Pancreas (tissue), 10 donors: Measurements from ENCODE around the gene TMEM86A. TPM values are rescaled to one million over a fixed set of nuclear protein-coding genes. Genes with fewer than 3 reads are reported as not detected.

Experiments used
- ATAC-seq, 4 donors: fragments of 200-7000 bp; cut with Tn5 transposase; one replicate each; pipeline versions ENCODE4 v1.8.0 to v1.9.1; 2020; ENCODE audit warnings: mild to moderate bottlenecking in 4 of 4, moderate library complexity in 4 of 4
- DNase-seq, 6 donors: peaks; one replicate each; pipeline ENCODE4 v3.0.0-alpha.2; 2020
- FAIRE-seq: peaks from 2 replicates; lab custom pipeline; 2012; peaks lifted over from hg19 to GRCh38; lab: Jason Lieb, UNC
- H3K27ac ChIP-seq, 4 donors: fragments of 200-600 bp; sonication (generic); 1 replicate in 3 of 4; 2 replicates in 1 of 4; pipeline versions ENCODE4 v1.5.0 to v1.8.0; 2020
- H3K27me3 ChIP-seq, 4 donors: fragments of 200-600 bp; one replicate each; pipeline ENCODE4 v1.8.0; 2021
- H3K36me3 ChIP-seq, 3 donors: fragments of 200-600 bp; sonication (generic) in 1 of 3; one replicate each; pipeline versions ENCODE4 v1.5.0 to v1.8.0; 2020 to 2021
- H3K4me1 ChIP-seq, 3 donors: fragments of 200-600 bp; one replicate each; pipeline ENCODE4 v1.8.0; 2021
- H3K4me3 ChIP-seq, 4 donors: fragments of 200-600 bp; sonication (generic) in 2 of 4; one replicate each; pipeline versions ENCODE4 v1.5.0 to v1.8.0; 2020 to 2021
- H3K9me3 ChIP-seq, 4 donors: fragments of 200-600 bp; one replicate each; pipeline ENCODE4 v1.8.0; 2021
- WGBS, 2 donors: extraction: QIAGEN DNeasy Blood & Tissue Kit; methylation state at CpG; one replicate each; pipeline ENCODE4 v1.1.7; 2013; 5-methylcytosine and 5-hydroxymethylcytosine counted together
- intact Hi-C, 3 donors: fragments of 100-400 bp; cut with DNase I; formaldehyde crosslinking; loops; one replicate each; pipeline versions ENCODE4 v1.11.1 to v1.14.2; 2022
- polyA plus RNA-seq, 2 donors: library from polyadenylated mRNA; stranded (reverse); fragments of 200-250 nt; gene quantifications; one replicate each; pipeline ENCODE4 v1.2.3, GENCODE V29; 2013
- total RNA-seq, 6 donors: library from RNA; stranded (reverse); fragmentation: NEBNext Ultra II Directional in 4 of 6; extraction: Animal tissue kit (Norgen Biotek cat#: 25700) in 4 of 6; gene quantifications; one replicate each; pipeline versions ENCODE4 v1.2.1 to v1.2.4, GENCODE V29; 2021 to 2023
- TF ChIP-seq, protein P1 (sequence below), 4 donors: fragments of 200-600 bp; sonication (generic) in 3 of 4; IDR thresholded peaks; one replicate each; pipeline versions ENCODE4 v1.5.0 to v1.8.0; 2021; ENCODE audit warnings: antibody characterized with exemption in 4 of 4
- donor health status: healthy with polysubstance abuse.
- donor health status: DM: no; HTN: no; CAD: no; lungs with moderate emphysema.
- donor health status: DM: no; HTN: no; CAD: no.
- donor health status: control.
- donor health status: control.
- donor health status: Bipolar disorder and iron deficiency.
- donor health status: DM: yes; HTN: yes; CAD: no.
- donor health status: DM: no; HTN: no; CAD: no.
- donor health status: DM: no; HTN: no; CAD: no.
- donor health status: DM: yes; HTN: yes; CAD: no.

Gene TMEM86A
- total and polyA plus RNA-seq, 8 donors, result 1.4 to 9.3 (median 2.7) TPM

DNA sequence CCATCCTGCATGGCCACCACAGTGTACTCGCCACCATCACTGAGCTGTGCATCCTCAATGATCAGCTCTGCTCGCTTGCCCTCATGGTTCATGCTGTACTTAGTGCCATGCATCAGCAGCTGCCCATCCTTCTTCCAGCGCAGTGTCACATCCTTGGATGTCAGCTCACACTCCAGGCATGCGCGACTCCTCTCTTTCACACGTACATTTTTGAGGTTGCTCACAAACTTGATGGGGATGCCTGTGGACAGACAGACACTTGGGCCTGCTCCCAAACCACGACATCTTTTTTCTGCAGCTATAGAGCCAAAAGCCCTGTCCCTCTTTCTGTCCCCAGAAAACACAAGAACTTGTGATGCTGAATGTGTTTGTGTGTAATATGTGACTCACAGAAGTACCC is 16.9 kb downstream of the TMEM86A start:
- Histone ChIP-seq H3K36me3 (no peaks in the 10 kb centered on the region), H3K9me3 (no peaks in the 10 kb centered on the region), H3K27me3 (no peaks in the 10 kb centered on the region), H3K27ac (no peak overlapping the region), H3K4me3 (no peak overlapping the region), H3K4me1 (no peaks in the 10 kb centered on the region)
- DNase-seq (no peak), FAIRE-seq (no peak), ATAC-seq (no peak)
- 72 to 80% methylated on average over 7 of the region's 7 CpGs for WGBS, 2 donors
- intact Hi-C loops, result no loop called here
- TF ChIP-seq, protein P1, sequence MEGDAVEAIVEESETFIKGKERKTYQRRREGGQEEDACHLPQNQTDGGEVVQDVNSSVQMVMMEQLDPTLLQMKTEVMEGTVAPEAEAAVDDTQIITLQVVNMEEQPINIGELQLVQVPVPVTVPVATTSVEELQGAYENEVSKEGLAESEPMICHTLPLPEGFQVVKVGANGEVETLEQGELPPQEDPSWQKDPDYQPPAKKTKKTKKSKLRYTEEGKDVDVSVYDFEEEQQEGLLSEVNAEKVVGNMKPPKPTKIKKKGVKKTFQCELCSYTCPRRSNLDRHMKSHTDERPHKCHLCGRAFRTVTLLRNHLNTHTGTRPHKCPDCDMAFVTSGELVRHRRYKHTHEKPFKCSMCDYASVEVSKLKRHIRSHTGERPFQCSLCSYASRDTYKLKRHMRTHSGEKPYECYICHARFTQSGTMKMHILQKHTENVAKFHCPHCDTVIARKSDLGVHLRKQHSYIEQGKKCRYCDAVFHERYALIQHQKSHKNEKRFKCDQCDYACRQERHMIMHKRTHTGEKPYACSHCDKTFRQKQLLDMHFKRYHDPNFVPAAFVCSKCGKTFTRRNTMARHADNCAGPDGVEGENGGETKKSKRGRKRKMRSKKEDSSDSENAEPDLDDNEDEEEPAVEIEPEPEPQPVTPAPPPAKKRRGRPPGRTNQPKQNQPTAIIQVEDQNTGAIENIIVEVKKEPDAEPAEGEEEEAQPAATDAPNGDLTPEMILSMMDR (IDR thresholded peaks at IDR 0.05), result no peak

DNA sequence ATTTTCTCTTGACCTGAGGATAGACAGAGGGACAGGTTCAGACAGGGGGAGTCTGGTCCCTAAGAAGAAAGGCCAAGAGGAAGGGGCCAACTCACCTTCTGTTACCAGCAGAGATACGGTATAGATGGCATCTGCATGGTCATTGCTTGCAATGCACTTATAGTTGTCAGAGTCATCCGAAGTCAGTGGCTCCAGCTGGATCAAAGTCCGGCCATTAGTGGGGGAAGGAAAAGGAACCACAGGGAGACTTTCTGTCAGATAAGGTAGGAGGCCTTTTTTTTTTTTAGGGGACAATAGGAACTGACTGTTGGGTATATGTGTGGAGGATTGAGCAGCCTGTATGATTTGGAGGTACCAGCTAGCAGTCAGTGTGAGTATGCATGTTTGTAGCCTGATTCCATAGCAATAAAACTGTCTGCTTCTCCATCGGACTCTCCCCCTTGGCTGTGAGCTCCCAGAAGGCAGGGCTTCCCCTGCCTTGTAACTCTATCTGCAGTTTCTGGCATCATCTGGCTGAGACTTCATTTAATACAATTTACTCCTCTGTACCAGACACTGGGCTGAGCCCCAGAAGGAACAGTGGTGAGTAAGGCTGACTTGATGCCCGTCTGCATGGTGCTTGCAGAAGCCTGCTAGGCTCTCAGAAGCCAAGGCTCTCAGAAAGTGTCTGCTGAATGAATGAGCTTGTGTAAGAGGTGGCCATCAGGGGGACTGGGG is 21.7 kb downstream of the TMEM86A start:
- intact Hi-C loops, result no loop called here
- H3K27ac ChIP-seq, result no peak overlapping the region
- peak in 1 of 6 donors; percentile 1 for DNase-seq

DNA sequence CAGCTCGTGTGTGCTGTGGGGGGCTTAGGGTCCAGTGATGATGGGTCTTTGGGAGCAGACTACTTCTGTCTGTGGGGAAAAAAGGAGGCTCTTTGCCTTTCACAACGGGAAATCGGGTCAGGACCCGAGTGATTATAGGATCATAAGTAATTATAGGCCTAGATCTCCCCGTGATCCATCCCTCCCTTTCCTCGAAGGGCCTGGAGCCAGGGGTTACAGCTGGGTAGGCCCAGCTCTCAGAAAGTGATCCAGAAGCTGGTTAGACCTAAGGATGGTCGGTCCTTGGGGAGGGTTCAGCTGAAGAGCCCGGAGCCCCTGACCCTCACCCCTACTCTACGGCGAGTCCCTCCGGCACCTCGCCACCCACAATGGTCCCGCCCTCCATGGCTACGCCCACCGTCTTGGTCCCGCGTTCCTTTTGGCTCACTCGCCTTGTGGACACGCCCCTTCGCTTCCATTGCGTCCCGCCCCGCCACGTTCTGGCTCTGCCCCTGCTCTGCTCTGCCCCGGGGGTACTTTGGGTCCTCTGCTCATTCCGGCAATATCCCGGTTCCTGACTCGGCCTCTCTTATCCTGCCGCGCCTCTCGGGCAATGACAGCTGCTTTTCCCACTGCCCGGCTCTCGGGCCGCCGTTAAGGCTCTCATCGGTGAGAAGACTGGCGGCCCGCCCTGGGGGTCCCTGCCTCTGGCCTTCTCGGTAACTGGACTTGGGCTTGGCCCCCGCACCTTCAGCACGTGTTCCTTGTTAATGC is 22.4 kb downstream of the TMEM86A start:
- H3K4me3 ChIP-seq, result peak overlapping the region; percentile 30 to 62 (median 45)
- H3K27ac ChIP-seq, result peak overlapping the region in 3 of 4 donors; percentile 2 to 34 (median 31)
- no peaks in the 10 kb centered on the region for H3K4me1 ChIP-seq
- FAIRE-seq, result no peak
- DNase-seq, result peak; percentile 65 to 90 (median 82)
- ATAC-seq, result peak; percentile 90 to 97 (median 94)
- TF ChIP-seq, protein P1 (IDR thresholded peaks at IDR 0.05), result no peak
- no peaks in the 10 kb centered on the region for H3K27me3 ChIP-seq
- H3K36me3 ChIP-seq, result no peaks in the 10 kb centered on the region
- intact Hi-C loops, result no loop called here
- 4 to 5% methylated on average over 41 of the region's 41 CpGs for WGBS, 2 donors
- no peaks in the 10 kb centered on the region for H3K9me3 ChIP-seq

More for the DNA sequence above, 21.7 kb downstream of the TMEM86A start:
- Histone ChIP-seq H3K27me3 (no peaks in the 10 kb centered on the region), H3K4me1 (no peaks in the 10 kb centered on the region), H3K9me3 (no peaks in the 10 kb centered on the region), H3K36me3 (no peaks in the 10 kb centered on the region), H3K4me3 (peak overlapping the region in 1 of 4 donors; percentile 62)
- TF ChIP-seq, protein P1 (IDR thresholded peaks at IDR 0.05), result no peak
- WGBS, 2 donors, result 81 to 85% methylated on average over 5 of the region's 5 CpGs
- ATAC-seq (no peak), FAIRE-seq (no peak)

DNA sequence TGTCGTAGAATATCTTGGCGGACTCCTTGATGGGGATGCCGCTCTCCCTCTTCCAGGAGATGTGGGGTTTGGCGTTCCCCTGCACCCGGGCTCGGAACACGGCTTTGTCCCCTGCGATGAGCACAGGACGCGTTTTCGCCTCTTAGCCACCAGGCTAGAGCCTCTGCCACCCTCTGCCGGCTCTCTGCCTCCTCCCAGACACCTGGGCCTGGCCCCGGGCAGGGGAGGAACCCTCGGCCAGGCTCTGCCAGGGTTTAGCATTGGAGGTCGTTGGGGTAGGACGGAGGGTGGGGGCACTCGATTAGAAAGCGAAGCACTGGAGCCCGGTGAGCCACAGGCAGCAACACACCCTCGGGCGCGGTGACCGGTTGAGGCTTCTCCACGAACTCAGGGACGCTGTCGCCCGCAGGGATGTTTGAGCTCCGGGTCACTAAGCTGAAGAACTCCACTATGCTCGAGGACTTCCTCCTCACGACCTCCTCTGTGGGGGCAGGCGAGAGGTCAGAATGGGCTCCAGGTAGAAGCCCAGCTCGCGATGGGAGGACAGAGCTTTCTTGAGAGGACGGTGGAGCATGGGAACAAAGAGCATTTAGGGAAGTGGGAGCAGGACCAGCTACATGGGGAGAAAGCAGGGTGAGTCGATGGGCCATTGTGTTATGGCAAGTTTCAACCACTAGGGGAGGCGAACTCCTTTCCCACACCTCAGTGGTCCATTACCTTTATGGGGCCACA is 23.1 kb downstream of the TMEM86A start:
- intact Hi-C loops, result no loop called here
- WGBS, 2 donors, result 2 to 5% methylated on average over 34 to 36 of the region's 36 CpGs
- ATAC-seq (peak; percentile 74 to 84 (median 81)), DNase-seq (peak in 5 of 6 donors; percentile 32 to 80 (median 53)), FAIRE-seq (no peak)
- H3K27me3 ChIP-seq, result no peaks in the 10 kb centered on the region
- H3K4me1 ChIP-seq, result no peaks in the 10 kb centered on the region
- H3K27ac ChIP-seq, result peak overlapping the region; percentile 2 to 34 (median 20)
- TF ChIP-seq, protein P1 (IDR thresholded peaks at IDR 0.05), result peak; percentile 68 to 81 (median 75)
- peak overlapping the region; percentile 30 to 62 (median 45) for H3K4me3 ChIP-seq
- H3K36me3 ChIP-seq, result no peaks in the 10 kb centered on the region
- no peaks in the 10 kb centered on the region for H3K9me3 ChIP-seq
